H4 (cell line): Measurements from ENCODE around the gene OR2V2. TPM values are rescaled to one million over a fixed set of nuclear protein-coding genes. Genes with fewer than 3 reads are reported as not detected.

ENCODE experiments used
- DNase-seq: peaks from one replicate; pipeline ENCODE4 v3.0.0-alpha.2; 2015; ENCODE audit warnings: low spot score
- total RNA-seq: library from RNA; depleted of rRNA; stranded (reverse); fragments of >200 nt; shearing (Covaris generic); gene quantifications from 2 replicates; pipeline ENCODE4 v1.2.3, GENCODE V29; 2014

The OR2V2 gene
- total RNA-seq, 1 experiment from 2014 or later = not detected

DNA sequence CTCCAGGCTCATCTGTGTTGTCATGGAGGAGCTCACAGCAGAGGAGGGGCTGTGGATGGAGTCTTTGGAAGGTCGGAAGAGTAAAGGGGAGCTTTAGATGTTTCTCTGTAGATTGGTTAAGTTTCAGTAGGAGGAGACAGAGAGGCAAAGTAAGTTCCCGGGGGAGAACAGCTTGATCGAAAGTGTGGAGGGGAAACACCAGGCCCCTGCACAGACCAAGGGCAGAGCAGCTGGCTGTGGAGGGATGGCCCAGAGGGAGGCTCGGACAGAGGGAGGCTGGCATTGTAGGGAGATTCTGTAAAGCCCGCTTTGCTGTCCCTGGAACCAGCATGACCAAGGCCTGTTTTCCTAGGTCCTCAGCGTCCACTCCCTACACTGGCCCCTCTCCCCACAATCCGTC, 5.3 kb upstream of the OR2V2 start:
- no peak for DNase-seq

DNA sequence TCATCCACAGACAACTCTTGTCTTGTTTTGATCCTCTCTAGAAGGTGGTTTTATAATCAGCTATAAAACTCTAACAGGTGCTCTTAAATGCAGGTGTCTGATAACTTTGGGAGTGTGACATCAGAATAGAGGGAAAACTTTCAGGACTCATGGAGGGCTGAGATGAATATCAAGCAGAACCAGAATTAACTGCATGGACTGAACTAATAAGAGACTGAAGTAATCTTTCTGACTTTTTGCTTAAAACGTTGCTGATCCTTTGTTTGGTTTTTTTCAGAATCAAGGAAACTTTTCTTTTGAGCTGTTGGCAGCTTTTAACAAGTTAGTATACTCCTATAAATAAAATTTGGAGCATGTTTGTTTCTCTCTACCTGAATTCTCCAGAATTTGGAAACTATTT, 2.3 kb upstream of the OR2V2 start:
- DNase-seq = no peak

DNA sequence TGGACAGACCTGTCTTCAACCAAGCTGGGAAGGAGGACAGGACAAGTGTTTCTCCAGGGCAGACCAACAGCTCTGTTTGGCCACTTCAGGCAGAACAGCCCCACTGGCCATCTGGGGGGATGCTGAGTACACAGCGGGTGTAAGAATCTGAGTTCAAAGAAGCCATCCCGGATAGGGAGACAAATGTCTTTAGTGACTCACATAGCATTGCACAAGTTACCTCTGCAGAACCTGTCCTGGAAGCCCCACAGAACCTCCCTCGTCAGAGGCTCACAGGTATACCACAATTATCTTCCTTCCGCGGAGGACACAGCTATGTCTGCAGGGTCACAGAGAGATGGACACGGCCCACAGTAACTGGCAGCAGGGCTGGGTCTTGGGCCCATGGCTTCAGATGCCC, 2.0 kb downstream of the OR2V2 start:
- no peak for DNase-seq

DNA sequence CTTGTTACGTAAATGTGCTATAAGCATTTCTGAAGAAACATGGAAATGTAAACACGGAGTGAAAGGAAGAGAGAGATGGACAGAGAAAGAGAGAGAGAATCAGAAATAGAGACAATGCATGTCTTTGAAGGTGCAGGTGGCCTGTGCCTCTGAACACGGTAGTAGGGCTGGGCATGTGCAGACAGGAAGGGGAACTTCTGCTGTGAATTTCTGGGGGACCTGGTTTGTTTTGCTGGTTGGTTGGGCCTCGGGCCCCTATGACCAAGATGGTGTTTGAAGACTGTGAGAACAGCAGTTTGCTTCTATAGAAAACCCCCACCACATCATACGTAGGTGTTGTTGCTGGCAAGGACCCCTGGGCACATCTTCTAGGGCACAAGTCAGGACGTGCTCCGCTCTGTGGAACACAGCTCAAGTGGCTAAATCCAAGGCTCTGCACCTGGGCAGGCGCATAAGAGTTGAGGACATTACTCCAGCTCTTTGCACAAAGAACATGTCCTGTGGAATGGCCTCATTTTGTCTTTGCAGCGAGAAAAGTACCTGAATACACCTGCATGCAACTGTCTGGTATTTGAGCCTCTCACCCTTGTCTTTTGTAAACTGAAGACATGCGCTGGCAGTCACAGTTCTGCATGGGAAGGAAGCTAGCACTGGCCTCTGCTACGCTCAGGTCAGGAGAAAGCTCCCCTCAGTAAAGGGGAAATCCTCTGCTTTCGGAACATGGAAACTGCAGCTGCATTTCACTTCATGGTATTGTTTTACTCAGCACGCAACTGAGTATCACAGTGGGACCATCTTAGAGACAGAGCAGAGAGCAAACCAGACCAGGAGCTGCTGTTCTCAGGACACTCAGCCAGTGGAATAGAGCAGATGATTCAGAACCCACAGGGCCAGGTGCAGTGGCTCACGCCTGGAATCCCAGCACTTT, 2.7 kb downstream of the OR2V2 start:
- DNase-seq = no peak

DNA sequence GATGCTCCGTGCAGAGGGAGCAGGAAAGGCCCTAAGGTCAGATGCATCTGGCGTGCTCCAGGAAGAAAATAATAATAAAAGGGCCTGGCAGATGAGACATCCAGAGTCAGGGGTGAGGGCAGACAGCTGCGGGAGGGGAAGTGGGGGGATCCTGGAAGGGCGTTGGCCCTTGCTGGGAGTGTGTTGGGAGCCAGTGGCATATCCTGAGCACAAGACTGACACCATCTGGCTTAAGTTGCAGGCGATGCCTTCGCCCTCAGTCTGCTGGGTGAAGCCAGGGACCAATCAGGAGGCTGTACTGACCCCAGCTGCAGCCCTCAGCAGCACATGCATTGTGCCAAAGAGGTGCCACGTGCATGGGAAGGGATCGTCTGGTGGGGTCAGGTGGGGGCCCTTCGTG, 3.8 kb downstream of the OR2V2 start:
- no peak for DNase-seq

DNA sequence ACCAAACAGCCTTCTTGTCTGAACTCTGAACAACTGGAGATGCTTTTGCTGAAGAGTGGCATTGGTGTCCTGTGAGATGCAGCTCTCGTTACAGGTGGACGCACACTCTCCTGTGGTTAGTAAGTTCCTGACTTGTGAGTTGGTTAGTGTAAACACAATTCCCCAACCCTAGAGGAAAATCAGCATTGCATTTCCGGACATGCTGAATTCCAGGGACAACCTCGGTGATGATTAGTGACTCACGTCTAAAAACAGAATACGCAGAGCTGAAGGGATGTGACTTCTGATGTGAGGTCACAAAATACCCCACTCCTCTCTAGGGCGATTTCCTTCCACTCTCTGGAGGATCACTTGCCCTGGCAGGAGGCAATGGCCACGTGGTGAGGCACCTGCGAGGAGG, 5.0 kb downstream of the OR2V2 start:
- DNase-seq = peak; percentile 83

DNA sequence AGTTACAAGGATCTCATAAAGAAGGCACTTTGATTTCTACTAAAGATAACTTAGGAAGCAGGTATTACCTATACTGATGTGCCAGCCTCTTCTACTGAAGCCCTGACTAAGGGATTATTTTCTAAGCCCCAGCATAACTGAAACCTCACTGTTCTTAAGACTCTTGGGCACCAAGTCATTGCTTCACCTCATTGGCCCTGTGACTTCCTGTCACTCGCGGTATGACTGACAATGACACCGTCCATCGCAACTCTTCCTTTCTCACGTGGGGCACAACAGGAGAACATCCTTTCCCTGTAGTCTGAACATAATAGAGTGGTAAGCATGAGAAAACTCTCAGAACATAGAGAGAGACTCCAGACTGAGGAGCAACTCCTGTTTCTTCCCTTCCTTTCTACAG, 6.4 kb downstream of the OR2V2 start:
- DNase-seq = no peak

DNA sequence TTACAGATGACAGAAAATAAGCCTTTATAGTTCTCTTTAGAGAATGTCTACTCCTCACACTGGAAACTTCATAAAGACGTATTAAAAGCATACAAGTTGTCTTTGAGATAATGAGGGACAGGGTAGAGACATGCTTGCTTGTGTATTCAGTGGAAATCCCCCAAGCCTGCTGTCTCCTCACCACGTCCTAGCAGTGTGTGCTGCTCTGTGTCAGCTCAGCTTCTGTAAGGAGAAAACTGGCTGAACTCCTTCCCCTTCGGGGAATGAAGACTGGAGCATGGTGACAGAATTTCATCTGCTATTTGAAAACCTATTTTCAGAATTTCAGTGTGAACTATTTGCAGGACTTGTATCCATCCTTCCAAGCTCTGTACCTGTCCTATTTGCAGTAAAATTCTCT, 9.4 kb downstream of the OR2V2 start:
- DNase-seq = no peak

DNA sequence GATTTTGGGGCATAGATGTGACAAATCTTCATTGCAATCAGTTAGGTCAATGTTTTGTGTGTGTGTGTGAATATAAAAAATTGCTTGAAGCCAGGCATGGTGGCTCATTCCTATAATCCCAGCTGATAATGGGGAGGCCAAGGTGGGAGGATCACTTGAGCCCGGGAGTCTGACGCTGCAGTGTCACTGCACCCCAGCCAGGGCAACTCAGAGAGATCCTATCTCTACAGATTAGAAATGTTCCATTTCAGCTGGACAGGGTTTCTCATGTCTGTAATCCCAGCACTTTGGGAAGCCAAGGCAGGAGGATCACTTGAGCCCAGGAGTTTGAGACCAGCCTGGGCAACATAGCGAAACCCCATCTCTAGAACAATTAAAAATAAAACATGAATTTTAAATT, 11.5 kb downstream of the OR2V2 start:
- DNase-seq = no peak

DNA sequence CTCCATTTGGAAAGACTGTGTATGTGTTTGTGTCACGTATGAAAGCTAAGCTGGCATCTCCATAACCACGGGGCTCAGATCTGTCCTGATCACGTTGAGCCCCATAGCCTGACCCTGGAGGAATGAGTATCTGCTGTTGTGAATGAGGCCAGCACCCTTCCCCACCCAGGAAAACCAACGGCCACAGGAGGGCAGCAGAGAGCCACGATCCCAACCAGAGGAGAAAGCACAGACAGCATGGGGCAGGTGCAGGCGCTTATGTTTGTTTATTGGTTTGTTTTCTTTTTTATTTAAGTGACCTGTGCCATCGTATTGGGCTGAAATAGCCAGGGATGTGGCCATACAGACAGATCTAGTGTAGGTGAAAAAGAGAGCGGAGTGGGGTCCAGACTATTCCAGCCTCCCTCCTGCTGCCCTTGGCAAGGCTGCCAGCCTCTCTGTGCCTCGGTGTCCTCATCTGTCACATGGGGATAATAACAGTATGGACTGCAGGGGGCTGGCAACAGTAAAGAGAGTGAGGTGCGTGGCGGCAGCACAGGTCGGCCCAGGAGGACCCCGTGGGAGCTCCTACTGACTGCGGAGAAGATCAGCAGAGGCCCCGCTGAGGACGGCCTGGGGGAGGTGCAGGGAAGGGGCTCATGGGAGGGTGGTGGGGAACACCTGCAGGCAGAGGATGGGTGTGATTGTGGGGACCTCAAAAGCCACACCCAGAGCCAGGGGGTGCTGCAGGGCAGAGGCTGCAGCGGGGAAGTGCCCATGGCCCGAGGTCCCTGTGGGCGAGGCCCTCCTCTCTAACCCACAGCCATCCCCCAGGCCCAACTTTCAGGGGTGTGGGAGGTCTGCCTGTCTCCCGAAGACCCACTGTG, 12.1 kb downstream of the OR2V2 start:
- peak; percentile 87 for DNase-seq

DNA sequence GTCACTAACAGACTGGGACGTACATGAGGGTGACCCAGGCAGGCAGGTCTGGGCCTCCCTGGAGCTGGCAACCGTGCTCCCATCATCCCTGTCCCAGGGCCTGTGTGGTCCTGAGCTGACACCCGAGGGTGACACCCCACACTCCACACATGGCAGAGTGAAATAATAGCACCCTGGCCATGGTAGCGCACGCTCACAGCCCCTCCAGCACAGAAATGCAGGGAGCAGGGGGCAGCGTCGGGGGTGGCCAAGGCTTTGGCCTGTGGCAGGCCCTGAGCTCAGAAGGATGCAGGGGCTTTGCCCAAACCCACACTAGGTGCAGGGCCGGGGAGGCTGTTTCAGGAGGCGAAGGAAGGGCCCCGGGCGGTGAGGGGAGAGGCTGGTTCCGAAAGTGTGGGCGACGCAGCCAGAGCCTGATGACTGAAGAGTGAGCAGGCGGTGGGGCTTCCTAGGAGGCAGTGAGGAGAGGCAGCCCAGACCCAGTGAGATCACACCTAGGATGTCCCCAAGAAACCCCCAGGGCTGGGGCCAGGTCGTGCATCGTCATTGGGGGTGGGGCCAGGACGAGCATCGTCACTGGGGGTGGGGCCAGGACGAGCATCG, 12.9 kb downstream of the OR2V2 start:
- peak; percentile 74 for DNase-seq

DNA sequence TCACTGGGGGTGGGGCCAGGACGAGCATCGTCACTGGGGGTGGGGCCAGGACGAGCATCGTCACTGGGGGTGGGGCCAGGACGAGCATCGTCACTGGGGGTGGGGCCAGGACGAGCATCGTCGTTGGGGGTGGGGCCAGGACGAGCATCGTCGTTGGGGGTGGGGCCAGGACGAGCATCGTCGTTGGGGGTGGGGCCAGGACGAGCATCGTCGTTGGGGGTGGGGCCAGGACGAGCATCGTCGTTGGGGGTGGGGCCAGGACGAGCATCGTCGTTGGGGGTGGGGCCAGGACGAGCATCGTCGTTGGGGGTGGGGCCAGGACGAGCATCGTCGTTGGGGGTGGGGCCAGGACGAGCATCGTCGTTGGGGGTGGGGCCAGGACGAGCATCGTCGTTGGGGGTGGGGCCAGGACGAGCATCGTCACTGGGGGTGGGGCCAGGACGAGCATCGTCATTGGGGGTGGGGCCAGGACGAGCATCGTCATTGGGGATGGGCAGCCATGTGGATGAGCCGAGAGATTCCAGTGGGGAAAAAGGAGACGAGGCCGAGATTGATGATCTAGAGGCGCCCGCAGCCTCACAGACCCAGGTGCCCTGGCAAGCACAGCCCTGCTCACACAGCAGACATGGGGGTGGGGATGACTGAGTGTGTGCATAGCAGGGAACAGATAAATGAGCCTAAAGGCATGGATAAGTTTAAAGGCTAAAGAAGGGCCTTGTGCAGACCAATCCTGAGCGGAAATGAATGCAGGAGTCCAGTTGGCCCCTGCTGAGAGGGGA, 13.6 kb downstream of the OR2V2 start:
- DNase-seq = peak; percentile 56

DNA sequence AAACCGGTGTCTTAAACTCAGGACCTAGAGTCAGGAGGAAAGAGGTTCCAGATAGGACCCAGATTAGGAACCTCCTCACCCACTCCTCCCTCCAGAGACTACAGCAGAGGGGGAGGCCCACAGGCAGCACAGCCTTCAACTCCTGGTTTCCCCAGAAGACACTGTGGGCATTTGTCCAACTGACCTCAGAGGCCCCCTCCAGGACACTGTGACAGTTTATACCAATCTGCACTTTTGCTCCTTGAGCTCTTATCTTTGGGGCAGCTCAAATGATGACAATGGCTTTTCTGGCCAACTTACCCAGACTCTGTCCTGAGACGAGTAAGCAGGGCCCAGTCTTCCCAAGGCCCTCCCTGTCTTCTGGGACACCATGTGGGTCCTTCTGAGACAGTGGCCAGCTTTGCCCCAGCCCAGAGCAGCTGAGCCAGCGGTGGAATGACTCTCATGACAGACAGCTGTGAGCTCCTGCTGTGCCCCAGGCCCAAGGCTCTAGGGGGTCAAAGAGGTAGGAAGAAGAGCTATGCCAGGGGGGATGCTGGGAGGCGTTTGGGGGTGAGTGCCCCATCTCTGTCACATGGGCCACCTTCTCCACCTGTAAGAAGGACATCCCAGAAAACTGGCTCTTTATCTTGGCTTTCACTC, 14.3 kb downstream of the OR2V2 start:
- no peak for DNase-seq

DNA sequence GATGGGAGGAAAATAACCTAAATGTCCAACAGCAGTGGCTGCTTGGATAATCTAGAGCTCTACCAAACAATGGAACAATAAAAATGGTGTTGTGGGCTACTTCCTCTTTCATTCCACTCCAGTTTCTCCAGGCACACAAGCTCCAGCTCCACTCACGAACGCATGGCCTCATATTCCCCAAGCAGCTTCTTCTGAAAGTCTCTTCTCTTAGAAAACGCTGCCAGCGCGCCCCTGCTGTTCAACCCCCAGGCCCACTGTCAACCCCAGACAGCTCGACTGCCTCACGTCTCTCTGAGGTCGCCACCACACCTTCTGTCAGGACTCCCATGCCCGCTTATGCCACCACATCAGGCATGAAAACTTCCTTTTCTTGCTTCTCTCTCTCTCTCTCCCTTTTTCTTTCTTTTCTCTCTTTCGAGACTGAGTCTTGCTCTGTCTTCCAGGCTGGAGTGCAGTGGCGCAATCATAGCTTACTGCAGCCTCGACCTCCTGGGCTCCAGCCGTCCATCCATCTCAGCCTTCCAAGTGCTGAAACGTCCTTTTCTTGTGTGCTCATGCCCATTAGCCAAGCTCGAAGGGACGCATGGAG, 16.2 kb downstream of the OR2V2 start:
- DNase-seq = no peak

DNA sequence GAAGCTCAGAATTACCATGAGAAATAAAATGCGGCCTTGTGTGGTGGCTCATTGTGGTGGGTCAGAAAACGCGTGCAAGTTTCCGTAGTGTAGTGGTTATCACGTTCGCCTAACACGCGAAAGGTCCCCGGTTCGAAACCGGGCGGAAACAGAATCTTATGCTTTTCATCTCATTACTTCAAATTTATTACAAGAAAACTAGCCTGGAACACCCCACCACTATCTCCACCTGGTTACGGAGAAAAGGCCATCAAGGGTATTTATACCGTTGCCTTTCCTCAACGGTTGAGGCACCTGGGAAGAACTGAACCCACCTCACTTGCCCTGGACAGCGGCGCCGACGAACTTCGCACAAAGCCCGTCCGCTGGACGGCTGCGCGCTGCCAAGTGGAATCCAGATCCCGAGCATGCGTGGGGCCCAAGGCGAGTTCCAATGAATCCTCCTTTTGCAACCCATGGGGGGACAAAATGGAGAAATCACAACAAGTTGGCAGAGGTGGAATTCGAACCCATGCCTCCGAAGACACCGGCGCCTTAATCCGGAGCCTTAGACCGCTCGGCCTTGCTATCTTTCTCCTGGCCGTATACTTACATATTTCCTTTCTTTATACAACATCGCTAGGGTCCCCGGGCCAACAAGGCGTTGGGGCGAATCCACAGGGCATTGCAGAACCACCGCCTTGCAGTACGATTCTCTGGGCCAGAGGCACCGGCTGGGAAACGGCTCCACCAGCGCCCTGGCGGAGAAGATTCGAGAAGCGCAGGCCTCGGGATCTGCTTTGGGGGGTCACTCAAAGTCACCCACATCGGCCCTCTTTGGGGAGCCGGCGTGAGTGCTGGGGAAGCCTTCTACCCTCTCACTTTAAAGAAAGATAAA, 16.9 kb downstream of the OR2V2 start:
- no peak for DNase-seq

DNA sequence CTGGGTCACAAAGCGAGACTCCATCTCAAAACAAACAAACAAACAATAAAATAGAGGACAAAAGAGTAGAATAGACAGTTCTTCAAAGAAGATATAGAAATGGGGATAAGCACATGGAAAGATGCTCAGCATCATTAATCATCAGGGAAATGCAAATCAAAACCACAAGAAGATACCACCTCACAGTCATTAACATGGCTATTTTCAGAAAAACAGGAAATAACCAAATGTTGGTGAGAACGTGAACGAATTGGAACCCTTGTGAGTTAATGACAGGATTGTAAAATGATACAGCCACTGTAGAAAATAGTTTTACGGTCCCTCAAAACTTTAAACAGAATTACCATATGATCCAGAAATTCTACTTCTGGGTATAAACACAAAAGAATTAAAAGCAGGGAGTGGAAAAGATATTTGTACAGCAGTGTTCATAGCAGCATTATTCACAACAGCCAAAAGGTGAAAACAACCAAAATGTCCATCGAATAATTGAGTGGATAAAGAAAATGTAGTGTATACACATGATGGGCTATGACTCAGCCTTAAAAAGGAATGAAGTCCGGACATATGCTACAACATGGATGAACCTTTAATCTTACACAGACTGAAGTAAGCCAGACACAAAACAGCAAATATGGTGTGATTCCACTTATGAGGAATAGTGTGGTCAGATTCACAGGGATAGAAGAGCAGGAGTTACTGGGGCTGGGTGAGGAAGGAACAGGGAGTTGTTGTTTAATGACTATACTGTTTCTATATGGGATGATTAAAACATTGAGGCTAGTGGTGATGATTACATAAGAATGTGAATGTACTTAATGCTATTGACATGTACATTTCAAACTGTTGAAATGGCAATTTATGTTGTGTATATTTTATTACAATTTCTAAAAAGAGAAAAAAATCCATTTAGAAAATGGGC, 19.7 kb downstream of the OR2V2 start:
- no peak for DNase-seq

DNA sequence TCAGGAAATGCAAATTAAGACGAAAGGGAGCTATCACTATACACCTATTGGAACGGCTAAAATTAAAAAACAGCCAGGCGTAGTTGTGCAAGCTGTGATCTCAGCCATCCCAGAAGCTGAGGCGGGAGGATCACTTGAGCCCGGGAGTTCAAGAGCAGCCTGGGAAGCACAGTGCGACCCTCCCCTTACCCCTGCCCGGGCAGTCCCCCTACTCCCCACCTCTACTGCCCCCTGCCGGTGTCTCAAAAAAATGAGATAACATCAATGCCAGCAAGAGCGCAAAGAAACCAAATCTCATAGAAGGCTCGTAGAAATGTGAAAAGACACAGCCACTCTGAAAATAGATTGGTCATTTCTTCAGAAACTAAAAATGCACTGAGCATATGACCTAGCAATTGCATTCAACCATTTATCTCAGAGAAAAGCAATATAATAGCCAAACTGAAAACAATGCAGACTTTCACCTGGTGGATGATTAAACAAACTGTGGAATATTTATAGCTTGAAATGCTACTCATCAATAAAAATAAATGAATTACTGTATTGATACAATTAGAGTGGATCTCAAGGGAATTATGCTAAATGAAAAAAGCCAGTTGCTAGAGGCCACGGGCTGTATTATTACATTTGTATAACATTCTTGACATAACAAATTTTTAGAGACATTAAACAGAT, 20.6 kb downstream of the OR2V2 start:
- no peak for DNase-seq

DNA sequence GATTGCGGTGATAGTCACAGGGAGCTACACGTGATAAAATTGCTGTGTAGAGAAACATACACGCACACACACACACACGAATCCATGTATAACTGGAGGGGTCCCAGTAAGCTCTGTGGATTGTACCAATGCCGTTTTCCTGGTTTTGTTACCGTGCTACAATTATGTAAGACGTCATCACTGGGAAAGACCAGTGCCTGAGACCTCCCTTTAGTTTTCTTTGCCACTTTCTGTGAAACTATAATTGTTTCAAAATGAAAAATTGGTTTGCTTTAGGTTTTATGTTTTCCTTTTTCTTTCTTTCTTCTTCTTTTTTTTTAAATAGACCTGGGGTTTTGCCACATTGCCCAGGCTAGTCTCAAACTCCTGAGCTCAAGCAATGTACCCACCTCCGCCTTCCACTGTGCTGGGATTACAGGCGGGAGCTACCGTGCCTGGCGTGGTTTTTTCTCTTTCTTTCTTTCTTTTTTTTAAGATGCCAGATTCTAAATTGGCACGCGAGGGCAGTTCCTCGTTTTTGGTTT, 21.3 kb downstream of the OR2V2 start:
- DNase-seq = no peak
